Measurements from ENCODE around the gene SLC2A10. TPM values are rescaled to one million over a fixed set of nuclear protein-coding genes. Genes with fewer than 3 reads are reported as not detected.

Gene SLC2A10
- polyA plus RNA-seq, 1 donor (not counting 4 experiments of a cell fraction or from before 2014, with no cell fraction given), result not detected

DNA sequence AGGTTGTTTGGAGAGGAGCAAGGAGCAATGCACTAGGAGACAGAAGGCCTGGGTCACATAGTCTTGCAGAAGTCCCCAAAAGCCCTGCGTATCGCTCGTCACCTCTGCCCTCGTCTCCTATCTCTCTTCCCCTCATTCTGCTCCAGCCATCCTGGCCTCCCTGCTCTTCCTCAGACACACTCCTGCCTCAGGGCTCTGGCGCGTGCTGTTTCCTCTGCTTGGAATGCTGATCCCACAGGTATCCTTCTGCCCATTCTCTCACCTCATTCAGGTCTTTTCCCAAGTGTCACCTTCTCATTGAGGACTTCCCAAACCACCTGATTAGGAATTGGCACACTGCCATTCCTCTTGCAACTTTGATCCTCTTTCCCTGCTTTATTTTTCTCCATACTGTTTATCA is 9.0 kb upstream of the SLC2A10 start:
- no peaks in the 10 kb centered on the region for H3K27me3 ChIP-seq (ENCODE audit: control insufficient read depth, extremely low read depth, insufficient read depth, low read length)
- H3K79me2 ChIP-seq (ENCODE audit: control insufficient read depth, insufficient read depth, low read length), result no peaks in the 10 kb centered on the region
- H3K4me1 ChIP-seq (ENCODE audit: control insufficient read depth, extremely low read depth, insufficient read depth, low read length), result no peaks in the 10 kb centered on the region
- H3K9me3 ChIP-seq (ENCODE audit: control insufficient read depth, low read depth, low read length), result no peaks in the 10 kb centered on the region
- TF ChIP-seq, protein P1, sequence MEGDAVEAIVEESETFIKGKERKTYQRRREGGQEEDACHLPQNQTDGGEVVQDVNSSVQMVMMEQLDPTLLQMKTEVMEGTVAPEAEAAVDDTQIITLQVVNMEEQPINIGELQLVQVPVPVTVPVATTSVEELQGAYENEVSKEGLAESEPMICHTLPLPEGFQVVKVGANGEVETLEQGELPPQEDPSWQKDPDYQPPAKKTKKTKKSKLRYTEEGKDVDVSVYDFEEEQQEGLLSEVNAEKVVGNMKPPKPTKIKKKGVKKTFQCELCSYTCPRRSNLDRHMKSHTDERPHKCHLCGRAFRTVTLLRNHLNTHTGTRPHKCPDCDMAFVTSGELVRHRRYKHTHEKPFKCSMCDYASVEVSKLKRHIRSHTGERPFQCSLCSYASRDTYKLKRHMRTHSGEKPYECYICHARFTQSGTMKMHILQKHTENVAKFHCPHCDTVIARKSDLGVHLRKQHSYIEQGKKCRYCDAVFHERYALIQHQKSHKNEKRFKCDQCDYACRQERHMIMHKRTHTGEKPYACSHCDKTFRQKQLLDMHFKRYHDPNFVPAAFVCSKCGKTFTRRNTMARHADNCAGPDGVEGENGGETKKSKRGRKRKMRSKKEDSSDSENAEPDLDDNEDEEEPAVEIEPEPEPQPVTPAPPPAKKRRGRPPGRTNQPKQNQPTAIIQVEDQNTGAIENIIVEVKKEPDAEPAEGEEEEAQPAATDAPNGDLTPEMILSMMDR (optimal IDR thresholded peaks at IDR 0.05 in 1 of 3, IDR thresholded peaks at IDR 0.05 in 1 of 3, conservative IDR thresholded peaks at IDR 0.05 in 1 of 3; ENCODE audit: extremely low read depth in 1 of 3, insufficient read depth in 2 of 3, low read length in 3 of 3), result no peak
- TF ChIP-seq EZH2 (IDR thresholded peaks at IDR 0.05; ENCODE audit: low read length), result no peak
- H3K9ac ChIP-seq (ENCODE audit: control insufficient read depth, extremely low read depth, insufficient read depth, low read length), result no peak overlapping the region
- dilution Hi-C loops (cut with MboI; ENCODE audit: extremely low pct_ligation_motif_present, low sequenced_read_pairs), result no loop called here
- no peak for DNase-seq (ENCODE audit: low read depth, low spot score)
- H4K20me1 ChIP-seq (ENCODE audit: control insufficient read depth, extremely low read depth, insufficient read depth, low read length), result no peaks in the 10 kb centered on the region
- H3K9me1 ChIP-seq (ENCODE audit: control insufficient read depth, extremely low read depth, insufficient read depth, low read length), result no peaks in the 10 kb centered on the region
- H3K4me3 ChIP-seq (ENCODE audit: control insufficient read depth in 2 of 3, extremely low read depth in 1 of 3, insufficient read depth in 2 of 3, low read depth in 1 of 3, low read length in 3 of 3), result no peak overlapping the region
- H3K4me2 ChIP-seq (ENCODE audit: control insufficient read depth, extremely low read depth, insufficient read depth, low read depth, low read length), result no peak overlapping the region
- FAIRE-seq, result no peak
- no peak overlapping the region for H3K27ac ChIP-seq (ENCODE audit: control insufficient read depth, insufficient read depth, low read length)
- no peaks in the 10 kb centered on the region for H3K36me3 ChIP-seq (ENCODE audit: control insufficient read depth in 2 of 2, extremely low read depth in 1 of 2, insufficient read depth in 2 of 2, low read length in 2 of 2)
- no peak overlapping the region for H2AFZ ChIP-seq (ENCODE audit: control insufficient read depth, low read length)

- Histone ChIP-seq H3K27ac (ENCODE audit: control insufficient read depth, insufficient read depth, low read length) (no peak overlapping the region), H3K36me3 (ENCODE audit: control insufficient read depth in 2 of 2, extremely low read depth in 1 of 2, insufficient read depth in 2 of 2, low read length in 2 of 2) (no peaks in the 10 kb centered on the region), H3K9me3 (ENCODE audit: control insufficient read depth, low read depth, low read length) (no peaks in the 10 kb centered on the region), H3K9ac (ENCODE audit: control insufficient read depth, extremely low read depth, insufficient read depth, low read length) (no peak overlapping the region), H3K9me1 (ENCODE audit: control insufficient read depth, extremely low read depth, insufficient read depth, low read length) (no peaks in the 10 kb centered on the region), H3K4me2 (ENCODE audit: control insufficient read depth, extremely low read depth, insufficient read depth, low read depth, low read length) (no peak overlapping the region), H3K4me3 (ENCODE audit: control insufficient read depth in 2 of 3, extremely low read depth in 1 of 3, insufficient read depth in 2 of 3, low read depth in 1 of 3, low read length in 3 of 3) (no peak overlapping the region), H2AFZ (ENCODE audit: control insufficient read depth, low read length) (no peak overlapping the region), H3K27me3 (ENCODE audit: control insufficient read depth, extremely low read depth, insufficient read depth, low read length) (no peaks in the 10 kb centered on the region), H3K4me1 (ENCODE audit: control insufficient read depth, extremely low read depth, insufficient read depth, low read length) (no peaks in the 10 kb centered on the region), H3K79me2 (ENCODE audit: control insufficient read depth, insufficient read depth, low read length) (no peaks in the 10 kb centered on the region), H4K20me1 (ENCODE audit: control insufficient read depth, extremely low read depth, insufficient read depth, low read length) (no peaks in the 10 kb centered on the region)
- FAIRE-seq (no peak), DNase-seq (ENCODE audit: low read depth, low spot score) (no peak)
- TF ChIP-seq, protein P1 (optimal IDR thresholded peaks at IDR 0.05 in 1 of 3, IDR thresholded peaks at IDR 0.05 in 1 of 3, conservative IDR thresholded peaks at IDR 0.05 in 1 of 3; ENCODE audit: extremely low read depth in 1 of 3, insufficient read depth in 2 of 3, low read length in 3 of 3), result no peak
- no peak for TF ChIP-seq EZH2 (IDR thresholded peaks at IDR 0.05; ENCODE audit: low read length)
- dilution Hi-C loops (cut with MboI; ENCODE audit: extremely low pct_ligation_motif_present, low sequenced_read_pairs), result no loop called here
Observed at GRCh38 chr20:46701057-46701456, 8.4 kb upstream of the SLC2A10 start.

All from keratinocyte (primary cell).